Ectodermal cell (in vitro differentiated cells): ENCODE data around the gene MLLT3.

Experiments used
- H3K27ac ChIP-seq: 2 replicates; pipeline ENCODE4 v1.7.0; 2013; ENCODE audit warnings: mild to moderate bottlenecking, low read depth, low read length; ENCODE audit not compliant: insufficient read depth, poor library complexity, severe bottlenecking
- H3K27me3 ChIP-seq: 2 replicates; pipeline ENCODE4 v1.7.0; 2013; ENCODE audit warnings: mild to moderate bottlenecking, low read length; ENCODE audit not compliant: insufficient read depth, control insufficient read depth, poor library complexity, severe bottlenecking
- H3K36me3 ChIP-seq: one replicate; pipeline ENCODE4 v1.7.0; 2013; ENCODE audit warnings: low read length; ENCODE audit not compliant: control insufficient read depth, insufficient read depth
- H3K4me1 ChIP-seq: one replicate; pipeline ENCODE4 v1.7.0; 2013; ENCODE audit warnings: low read length; ENCODE audit not compliant: control insufficient read depth, insufficient read depth
- H3K4me3 ChIP-seq: 2 replicates; pipeline ENCODE4 v1.7.0; 2013; ENCODE audit warnings: low read depth, low read length, control low read depth; ENCODE audit not compliant: insufficient read depth
- H3K9me3 ChIP-seq: 2 replicates; pipeline ENCODE4 v1.7.0; 2013; ENCODE audit warnings: mild to moderate bottlenecking, low read length, moderate library complexity; ENCODE audit not compliant: control insufficient read depth
- WGBS, 2 experiments: methylation state at CpG; one replicate each; pipeline ENCODE4 v1.1.7; 2013; ENCODE audit warnings: missing lambda C conversion rate in 2 of 2; 5-methylcytosine and 5-hydroxymethylcytosine counted together

The MLLT3 gene

DNA sequence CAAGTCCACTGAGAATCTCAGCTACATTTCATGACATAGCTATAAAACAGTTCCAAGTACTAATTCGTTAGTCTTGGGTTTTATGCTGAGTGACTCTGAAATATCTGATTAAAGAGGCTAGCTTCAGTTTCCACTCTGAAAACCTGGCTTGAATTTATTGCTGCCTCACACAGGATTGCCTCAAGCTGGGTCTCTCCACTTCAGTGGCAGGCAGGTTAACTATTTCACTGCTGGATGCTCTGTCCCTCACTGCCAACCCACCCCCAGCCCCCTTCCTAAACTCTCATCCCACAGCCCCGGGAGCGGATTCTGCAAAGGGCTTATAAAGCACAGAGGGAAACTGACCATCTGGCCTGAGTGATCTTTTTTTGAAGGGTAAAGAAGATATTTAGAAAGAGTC is 318.3 kb downstream of the MLLT3 start:
- H3K27ac ChIP-seq: no peak overlapping the region
- peaks cover 22% of the 10 kb centered on the region for H3K4me1 ChIP-seq
- no peaks in the 10 kb centered on the region for H3K27me3 ChIP-seq
- 14 to 22% methylated on average over 1 to 3 of the region's 3 CpGs for WGBS, 2 experiments
- no peaks in the 10 kb centered on the region for H3K9me3 ChIP-seq
- H3K4me3 ChIP-seq: no peak overlapping the region
- H3K36me3 ChIP-seq: no peaks in the 10 kb centered on the region

DNA sequence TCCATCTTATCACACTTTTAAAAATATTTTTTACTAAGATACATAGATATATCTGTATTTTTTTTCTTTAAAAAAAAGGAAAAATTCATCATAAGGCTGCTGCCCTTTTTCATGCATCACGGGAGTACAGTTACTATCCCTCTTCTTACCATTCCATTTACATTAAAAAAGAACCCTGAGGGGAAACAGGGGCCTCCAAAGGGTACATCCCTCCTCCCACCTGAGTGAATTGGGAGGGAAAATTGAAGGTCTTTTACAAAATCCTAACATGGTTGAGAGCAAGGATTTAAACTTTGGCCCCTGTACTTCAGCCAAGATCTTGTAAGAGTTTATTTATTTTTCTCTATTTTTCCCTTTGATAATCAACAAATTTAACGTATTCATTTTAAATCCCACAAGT is 319.2 kb downstream of the MLLT3 start:
- H3K27ac ChIP-seq: no peak overlapping the region
- H3K4me3 ChIP-seq: no peak overlapping the region

DNA sequence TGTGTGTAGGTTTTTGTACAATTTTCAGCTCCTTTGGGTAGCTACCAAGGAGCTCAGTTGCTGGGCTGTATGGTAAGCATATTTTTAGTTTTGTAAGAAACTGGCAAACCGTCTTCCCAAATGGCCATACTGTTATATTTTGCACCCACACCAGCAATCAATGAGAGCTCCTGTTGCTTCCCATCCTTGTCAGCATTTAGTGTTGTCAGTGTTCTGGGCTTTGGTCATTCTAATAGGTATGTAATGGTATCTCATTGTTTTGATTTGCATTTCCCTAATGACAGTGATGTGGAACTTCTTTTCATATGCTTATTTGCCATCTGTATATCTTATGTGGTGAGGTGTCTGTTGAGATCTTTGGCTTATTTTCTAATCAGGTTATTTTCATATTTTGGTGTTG is 320.1 kb downstream of the MLLT3 start:
- H3K4me1 ChIP-seq: peaks cover 22% of the 10 kb centered on the region
- no peak overlapping the region for H3K4me3 ChIP-seq
- no peak overlapping the region for H3K27ac ChIP-seq
- H3K36me3 ChIP-seq: no peaks in the 10 kb centered on the region
- no peaks in the 10 kb centered on the region for H3K27me3 ChIP-seq
- no peaks in the 10 kb centered on the region for H3K9me3 ChIP-seq
- WGBS, 2 experiments: 29 to 59% methylated on average over 1 of the region's 1 CpG

More for the DNA sequence above, 319.2 kb downstream of the MLLT3 start:
- Histone ChIP-seq H3K27me3 (no peaks in the 10 kb centered on the region), H3K36me3 (no peaks in the 10 kb centered on the region), H3K4me1 (peaks cover 22% of the 10 kb centered on the region), H3K9me3 (no peaks in the 10 kb centered on the region)
- 2 to 10% methylated on average over 2 of the region's 2 CpGs for WGBS, 2 experiments

GRCh38 chr9:20300430-20301115 is 321.7 kb downstream of the MLLT3 start:
- H3K36me3 ChIP-seq: no peaks in the 10 kb centered on the region
- WGBS, 2 experiments: 75 to 88% methylated on average over 2 of the region's 2 CpGs
- no peak overlapping the region for H3K27ac ChIP-seq
- no peak overlapping the region for H3K4me3 ChIP-seq
- no peaks in the 10 kb centered on the region for H3K27me3 ChIP-seq
- peaks cover 18% of the 10 kb centered on the region for H3K4me1 ChIP-seq
- no peaks in the 10 kb centered on the region for H3K9me3 ChIP-seq

DNA sequence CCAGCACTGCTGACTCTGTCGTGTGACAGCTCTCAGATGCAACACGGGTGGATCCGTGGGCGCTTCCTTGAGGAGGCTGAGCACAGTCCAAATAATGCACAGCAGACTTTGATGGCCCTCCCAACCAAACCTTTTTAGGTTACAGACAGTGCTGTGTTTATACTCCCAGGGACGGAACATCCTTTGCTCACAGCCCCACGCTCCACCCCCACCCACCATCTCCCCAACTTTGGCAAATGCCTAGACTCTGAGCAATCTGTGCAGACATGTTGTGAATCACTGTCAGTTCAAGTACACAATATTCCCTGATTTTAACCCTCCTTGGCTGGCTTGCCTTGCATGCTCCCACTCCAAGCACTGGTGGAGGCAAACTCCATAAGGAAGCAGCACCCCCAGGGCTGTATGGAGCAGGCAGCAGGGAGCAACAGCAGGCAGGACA is 324.6 kb downstream of the MLLT3 start:
- 79% methylated on average over 6 of the region's 6 CpGs for WGBS, 2 experiments
- H3K9me3 ChIP-seq: no peaks in the 10 kb centered on the region
- H3K27ac ChIP-seq: no peak overlapping the region
- H3K36me3 ChIP-seq: no peaks in the 10 kb centered on the region
- peaks cover 3% of the 10 kb centered on the region for H3K4me1 ChIP-seq
- no peak overlapping the region for H3K4me3 ChIP-seq
- no peaks in the 10 kb centered on the region for H3K27me3 ChIP-seq

DNA sequence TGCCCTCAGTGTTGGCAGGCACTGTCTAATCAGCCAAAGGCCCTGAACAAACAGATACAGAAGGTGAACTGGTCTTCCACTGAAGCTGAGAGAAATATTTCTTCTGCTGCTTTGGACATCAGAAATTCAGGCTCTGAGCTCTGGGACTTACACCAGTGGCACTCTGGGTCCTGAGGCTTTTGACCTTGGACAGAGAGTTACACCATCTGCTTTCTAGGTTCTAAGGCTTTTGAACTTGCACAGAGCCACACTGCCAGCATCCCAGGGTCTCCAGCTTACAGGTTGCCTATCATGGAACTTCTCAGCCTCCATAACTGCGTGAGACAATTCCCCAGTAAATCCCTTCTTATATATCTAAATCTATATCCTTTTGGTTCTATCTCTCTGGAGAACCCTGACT is 326.7 kb downstream of the MLLT3 start:
- H3K36me3 ChIP-seq: no peaks in the 10 kb centered on the region
- H3K27ac ChIP-seq: no peak overlapping the region
- H3K27me3 ChIP-seq: no peaks in the 10 kb centered on the region
- no peaks in the 10 kb centered on the region for H3K9me3 ChIP-seq
- H3K4me3 ChIP-seq: no peak overlapping the region
- H3K4me1 ChIP-seq: peaks cover 3% of the 10 kb centered on the region
- WGBS, 2 experiments: 92 to 100% methylated on average over 1 of the region's 1 CpG

GRCh38 chr9:20294046-20294750 is 328.1 kb downstream of the MLLT3 start:
- no peaks in the 10 kb centered on the region for H3K9me3 ChIP-seq
- no peaks in the 10 kb centered on the region for H3K36me3 ChIP-seq
- H3K4me1 ChIP-seq: peaks cover 15% of the 10 kb centered on the region
- H3K27me3 ChIP-seq: no peaks in the 10 kb centered on the region
- WGBS, 2 experiments: 74 to 75% methylated on average over 6 of the region's 6 CpGs
- H3K27ac ChIP-seq: no peak overlapping the region
- H3K4me3 ChIP-seq: no peak overlapping the region

- H3K27me3 ChIP-seq: no peaks in the 10 kb centered on the region
- H3K4me1 ChIP-seq: peaks cover 15% of the 10 kb centered on the region
- H3K27ac ChIP-seq: no peak overlapping the region
- H3K36me3 ChIP-seq: no peaks in the 10 kb centered on the region
- 85 to 90% methylated on average over 3 to 4 of the region's 4 CpGs for WGBS, 2 experiments
- H3K9me3 ChIP-seq: no peaks in the 10 kb centered on the region
- no peak overlapping the region for H3K4me3 ChIP-seq
Observed at GRCh38 chr9:20292002-20292401, 330.3 kb downstream of the MLLT3 start.
